Left ventricle myocardium inferior (tissue), 1 donor: ENCODE results near the gene MTREX. TPM values are rescaled to one million over a fixed set of nuclear protein-coding genes. Genes with fewer than 3 reads are reported as not detected.

Experiments used
- DNase-seq: peaks from one replicate; pipeline ENCODE4 v3.0.0-alpha.2; 2020
- H3K27ac ChIP-seq: fragments of 200-600 bp; replicated peaks from 2 replicates; pipeline ENCODE4 v1.8.0; 2021
- H3K27me3 ChIP-seq: fragments of 200-600 bp; 2 replicates; pipeline ENCODE4 v1.8.0; 2021; ENCODE audit warnings: low read depth
- H3K36me3 ChIP-seq: fragments of 200-600 bp; 2 replicates; pipeline ENCODE4 v1.8.0; 2021
- H3K4me1 ChIP-seq: fragments of 200-600 bp; 2 replicates; pipeline ENCODE4 v1.8.0; 2021
- H3K4me3 ChIP-seq: fragments of 200-600 bp; 2 replicates; pipeline ENCODE4 v1.8.0; 2021; ENCODE audit warnings: mild to moderate bottlenecking, moderate library complexity
- H3K9me3 ChIP-seq: fragments of 200-600 bp; replicated peaks from 2 replicates; pipeline ENCODE4 v1.8.0; 2021
- CTCF ChIP-seq: fragments of 200-600 bp; IDR thresholded peaks from 2 replicates; pipeline ENCODE4 v1.8.0; 2021; ENCODE audit warnings: antibody characterized with exemption, mild to moderate bottlenecking, borderline replicate concordance
- intact Hi-C: fragments of 100-400 bp; cut with micrococcal nuclease; formaldehyde crosslinking; loops from one replicate; pipeline ENCODE4 v1.11.0; 2022
- total RNA-seq: library from RNA; stranded (reverse); fragmentation: NEBNext Ultra II Directional; extraction: Animal tissue kit (Norgen Biotek cat#: 25700); gene quantifications from one replicate; pipeline ENCODE4 v1.2.1, GENCODE V29; 2021
- donor health status: DM: no; HTN: yes; CAD: no; lungs with severe emphysema.

Gene MTREX
- total RNA-seq, 1 donor from 2014 or later, result 62.5 TPM

GRCh38 chr5:55345327-55345726 is 37.5 kb downstream of the MTREX start:
- TF ChIP-seq CTCF, result no peak

GRCh38 chr5:55347786-55348185 is 40.0 kb downstream of the MTREX start:
- no peaks in the 10 kb centered on the region for H3K27me3 ChIP-seq
- no peaks in the 10 kb centered on the region for H3K4me1 ChIP-seq
- TF ChIP-seq CTCF, result no peak
- no peaks in the 10 kb centered on the region for H3K9me3 ChIP-seq
- H3K36me3 ChIP-seq, result peaks cover 85% of the 10 kb centered on the region
- H3K27ac ChIP-seq, result no peak overlapping the region
- no peak overlapping the region for H3K4me3 ChIP-seq
- no peak for DNase-seq
- intact Hi-C loops, result loop anchor here (10.0 kb wide), 1 partner anchor 347 kb away; no protein-coding TSS in a partner anchor

More at GRCh38 chr5:55345327-55345726, 37.5 kb downstream of the MTREX start:
- H3K27me3 ChIP-seq, result no peaks in the 10 kb centered on the region
- H3K4me3 ChIP-seq, result no peak overlapping the region
- no peaks in the 10 kb centered on the region for H3K9me3 ChIP-seq
- no peak for DNase-seq
- no peaks in the 10 kb centered on the region for H3K4me1 ChIP-seq
- intact Hi-C loops, result loop anchor here (10.0 kb wide), 1 partner anchor 349 kb away; no protein-coding TSS in a partner anchor
- H3K36me3 ChIP-seq, result peaks cover 86% of the 10 kb centered on the region
- no peak overlapping the region for H3K27ac ChIP-seq

- no peaks in the 10 kb centered on the region for H3K27me3 ChIP-seq
- no peak for DNase-seq
- H3K9me3 ChIP-seq, result no peaks in the 10 kb centered on the region
- H3K36me3 ChIP-seq, result peaks cover 97% of the 10 kb centered on the region
- no peak for TF ChIP-seq CTCF
- intact Hi-C loops, result no loop called here
- H3K4me3 ChIP-seq, result no peak overlapping the region
- no peaks in the 10 kb centered on the region for H3K4me1 ChIP-seq
- H3K27ac ChIP-seq, result no peak overlapping the region
These were observed 43.0 kb downstream of the MTREX start for GRCh38 chr5:55350754-55351153.

DNA sequence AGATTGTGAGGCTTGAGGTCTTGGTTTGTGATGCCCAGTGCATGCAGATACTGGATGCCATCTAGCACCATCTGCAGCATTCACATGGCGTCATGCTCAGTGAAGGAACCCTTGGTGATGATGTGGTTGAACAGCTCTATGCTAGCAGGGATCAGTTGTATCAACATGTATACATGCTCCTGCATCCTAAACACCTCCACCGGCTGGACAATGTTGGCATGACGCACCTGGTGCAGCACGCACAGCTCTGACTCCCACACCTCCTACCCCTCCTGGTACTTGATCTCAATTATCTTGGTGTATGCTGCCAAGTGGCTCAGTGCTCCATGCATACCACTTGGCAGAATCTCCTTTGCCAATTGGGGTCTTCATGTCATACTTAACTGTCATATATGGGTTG is 49.1 kb downstream of the MTREX start:
- Histone ChIP-seq H3K9me3 (no peaks in the 10 kb centered on the region), H3K27ac (no peak overlapping the region), H3K27me3 (no peaks in the 10 kb centered on the region), H3K4me1 (no peaks in the 10 kb centered on the region), H3K4me3 (no peak overlapping the region), H3K36me3 (peaks cover 84% of the 10 kb centered on the region)
- DNase-seq, result no peak
- intact Hi-C loops, result no loop called here
- TF ChIP-seq CTCF, result no peak

DNA sequence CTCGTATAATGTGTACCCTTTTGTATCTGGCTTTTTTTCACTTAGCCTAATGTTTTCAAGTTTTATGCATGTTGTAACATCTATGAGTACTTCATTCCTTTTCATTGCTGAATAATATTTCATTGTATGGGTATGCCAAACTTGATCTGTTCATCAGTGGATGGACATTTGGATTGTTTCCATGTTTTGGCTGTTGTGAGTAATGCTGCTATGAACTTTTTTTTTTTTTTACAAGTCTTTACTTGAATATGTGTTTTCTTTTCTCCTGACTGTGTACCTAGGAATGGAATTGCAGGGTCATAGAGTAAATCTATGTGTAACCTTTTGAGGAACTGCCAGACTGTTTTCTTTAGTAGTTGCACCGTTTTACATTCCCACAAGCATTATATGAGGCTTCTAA is 52.4 kb downstream of the MTREX start:
- H3K4me1 ChIP-seq, result no peaks in the 10 kb centered on the region
- TF ChIP-seq CTCF, result no peak
- H3K27ac ChIP-seq, result no peak overlapping the region
- DNase-seq, result no peak
- intact Hi-C loops, result no loop called here
- no peak overlapping the region for H3K4me3 ChIP-seq
- H3K27me3 ChIP-seq, result no peaks in the 10 kb centered on the region
- H3K9me3 ChIP-seq, result no peaks in the 10 kb centered on the region
- peaks cover 52% of the 10 kb centered on the region for H3K36me3 ChIP-seq

GRCh38 chr5:55363856-55364255 is 56.1 kb downstream of the MTREX start:
- no peak overlapping the region for H3K27ac ChIP-seq
- no peaks in the 10 kb centered on the region for H3K9me3 ChIP-seq
- H3K36me3 ChIP-seq, result peaks cover 44% of the 10 kb centered on the region
- H3K4me1 ChIP-seq, result no peaks in the 10 kb centered on the region
- intact Hi-C loops, result no loop called here
- H3K4me3 ChIP-seq, result no peak overlapping the region
- no peak for DNase-seq
- TF ChIP-seq CTCF, result no peak
- no peaks in the 10 kb centered on the region for H3K27me3 ChIP-seq
